ENCODE results near the gene RPS6KA5. TPM values are rescaled to one million over a fixed set of nuclear protein-coding genes. Genes with fewer than 3 reads are reported as not detected.

The RPS6KA5 gene
- total RNA-seq, 1 donor from 2014 or later, result 3.1 TPM

DNA sequence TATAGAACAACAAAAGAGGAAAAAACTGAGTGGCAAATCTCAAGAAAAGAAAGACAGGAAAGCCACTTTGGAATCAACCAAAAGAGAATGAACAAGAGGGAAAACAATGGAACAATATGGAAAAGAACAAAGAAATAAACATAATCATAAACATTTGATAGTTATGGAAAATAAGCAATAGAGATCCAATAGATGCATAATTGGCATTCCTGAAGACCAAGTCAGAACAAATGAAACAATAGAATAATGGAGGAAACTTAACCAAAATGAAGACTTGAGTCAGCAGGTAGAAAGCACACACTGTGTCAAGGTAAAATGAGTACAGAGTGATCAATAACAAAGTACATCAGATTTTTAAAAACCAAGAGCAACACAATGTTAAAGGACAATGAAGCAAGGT lies 10.1 kb upstream of the RPS6KA5 start:
- Histone ChIP-seq H3K4me3 (ENCODE audit: low read length in 3 of 3) (no peak overlapping the region), H3K4me1 (ENCODE audit: control insufficient read depth in 3 of 3, insufficient read depth in 3 of 3, low read length in 3 of 3) (peaks cover 0 to 3% (median under 1%) of the 10 kb centered on the region in 3 donors), H3K9me3 (ENCODE audit: control insufficient read depth in 3 of 3, low read length in 3 of 3) (no peaks in the 10 kb centered on the region), H3K9ac (ENCODE audit: low read depth in 1 of 3, low read length in 3 of 3) (no peak overlapping the region), H3K27ac (ENCODE audit: low read depth, low read length) (no peak overlapping the region), H3K36me3 (ENCODE audit: control insufficient read depth in 3 of 3, insufficient read depth in 3 of 3, low read length in 3 of 3) (no peaks in the 10 kb centered on the region), H3K27me3 (ENCODE audit: control insufficient read depth in 3 of 3, insufficient read depth in 3 of 3, low read length in 3 of 3) (no peaks in the 10 kb centered on the region)

DNA sequence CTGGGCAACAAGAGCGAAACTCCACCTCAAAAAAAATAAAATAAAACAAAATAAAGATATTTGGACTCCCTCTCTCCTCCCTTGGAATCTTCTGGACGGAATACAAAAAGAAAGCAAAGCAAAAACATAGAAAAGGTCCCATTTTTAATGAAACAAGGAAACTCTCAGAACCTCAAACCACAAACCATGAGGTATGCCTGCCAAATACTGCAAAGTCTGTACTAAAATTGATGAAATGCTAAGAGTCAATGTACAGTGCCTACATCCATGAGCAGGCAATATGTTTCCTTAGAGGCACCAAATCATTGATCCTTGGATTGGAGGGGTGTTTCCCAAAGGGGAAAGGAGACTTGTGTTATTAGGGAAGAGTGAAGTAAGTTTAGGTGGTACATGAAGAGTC lies 8.2 kb upstream of the RPS6KA5 start:
- Histone ChIP-seq H3K36me3 (ENCODE audit: control insufficient read depth in 3 of 3, insufficient read depth in 3 of 3, low read length in 3 of 3) (no peaks in the 10 kb centered on the region), H3K9me3 (ENCODE audit: control insufficient read depth in 3 of 3, low read length in 3 of 3) (no peaks in the 10 kb centered on the region), H3K4me1 (ENCODE audit: control insufficient read depth in 3 of 3, insufficient read depth in 3 of 3, low read length in 3 of 3) (peaks cover 3 to 8% (median 4%) of the 10 kb centered on the region in 3 donors), H3K27ac (ENCODE audit: low read depth, low read length) (no peak overlapping the region), H3K4me3 (ENCODE audit: low read length in 3 of 3) (no peak overlapping the region), H3K9ac (ENCODE audit: low read depth in 1 of 3, low read length in 3 of 3) (no peak overlapping the region), H3K27me3 (ENCODE audit: control insufficient read depth in 3 of 3, insufficient read depth in 3 of 3, low read length in 3 of 3) (no peaks in the 10 kb centered on the region)

DNA sequence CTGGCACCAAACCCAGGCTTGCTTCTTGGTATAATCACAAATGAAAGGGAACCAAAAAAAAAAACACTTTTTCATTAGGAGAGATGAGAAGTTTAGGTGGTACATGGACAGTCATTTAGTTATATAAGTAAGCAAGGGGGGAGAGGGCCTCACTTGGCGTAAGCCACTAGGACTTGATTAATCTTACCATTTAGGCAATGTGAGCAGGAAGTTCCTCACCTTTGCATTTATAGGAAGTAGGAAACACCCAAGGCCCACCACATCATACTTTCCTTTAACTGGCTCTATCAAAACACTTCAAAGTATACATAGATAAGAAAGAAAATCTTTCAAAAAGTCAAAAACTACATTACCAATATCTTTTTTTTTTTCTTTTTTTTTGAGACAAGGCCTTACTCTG lies 6.7 kb upstream of the RPS6KA5 start:
- H3K36me3 ChIP-seq (ENCODE audit: control insufficient read depth in 3 of 3, insufficient read depth in 3 of 3, low read length in 3 of 3), result no peaks in the 10 kb centered on the region
- H3K4me1 ChIP-seq (ENCODE audit: control insufficient read depth in 3 of 3, insufficient read depth in 3 of 3, low read length in 3 of 3), result peaks cover 3 to 8% (median 4%) of the 10 kb centered on the region in 3 donors
- H3K27me3 ChIP-seq (ENCODE audit: control insufficient read depth in 3 of 3, insufficient read depth in 3 of 3, low read length in 3 of 3), result no peaks in the 10 kb centered on the region
- H3K9ac ChIP-seq (ENCODE audit: low read depth in 1 of 3, low read length in 3 of 3), result no peak overlapping the region
- H3K9me3 ChIP-seq (ENCODE audit: control insufficient read depth in 3 of 3, low read length in 3 of 3), result no peaks in the 10 kb centered on the region
- H3K4me3 ChIP-seq (ENCODE audit: low read length in 3 of 3), result no peak overlapping the region
- no peak overlapping the region for H3K27ac ChIP-seq (ENCODE audit: low read depth, low read length)

DNA sequence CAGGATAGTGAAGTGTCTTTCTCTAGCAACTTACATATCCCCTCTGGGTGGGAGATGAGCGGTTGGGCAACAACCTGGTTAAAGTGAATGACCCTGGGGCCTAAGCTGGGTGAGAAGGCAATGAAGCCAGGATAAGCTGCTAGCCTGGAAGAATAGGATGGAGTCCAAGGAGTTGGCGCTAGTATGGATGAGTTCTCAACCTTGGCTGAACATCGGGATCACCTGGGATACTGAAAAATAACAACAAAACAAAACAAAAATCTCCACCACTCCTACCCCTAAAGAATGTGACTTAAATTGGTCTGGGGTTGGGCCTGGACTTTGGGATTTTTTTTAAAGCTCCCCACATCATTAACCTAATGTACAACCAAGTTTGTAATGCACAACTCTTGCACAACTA lies 4.8 kb upstream of the RPS6KA5 start:
- Histone ChIP-seq H3K9me3 (ENCODE audit: control insufficient read depth in 3 of 3, low read length in 3 of 3) (no peaks in the 10 kb centered on the region), H3K4me1 (ENCODE audit: control insufficient read depth in 3 of 3, insufficient read depth in 3 of 3, low read length in 3 of 3) (peaks cover 7 to 14% (median 8%) of the 10 kb centered on the region in 3 donors), H3K27me3 (ENCODE audit: control insufficient read depth in 3 of 3, insufficient read depth in 3 of 3, low read length in 3 of 3) (no peaks in the 10 kb centered on the region), H3K27ac (ENCODE audit: low read depth, low read length) (peak overlapping the region; percentile 44), H3K9ac (ENCODE audit: low read depth in 1 of 3, low read length in 3 of 3) (no peak overlapping the region), H3K4me3 (ENCODE audit: low read length in 3 of 3) (no peak overlapping the region), H3K36me3 (ENCODE audit: control insufficient read depth in 3 of 3, insufficient read depth in 3 of 3, low read length in 3 of 3) (no peaks in the 10 kb centered on the region)

DNA sequence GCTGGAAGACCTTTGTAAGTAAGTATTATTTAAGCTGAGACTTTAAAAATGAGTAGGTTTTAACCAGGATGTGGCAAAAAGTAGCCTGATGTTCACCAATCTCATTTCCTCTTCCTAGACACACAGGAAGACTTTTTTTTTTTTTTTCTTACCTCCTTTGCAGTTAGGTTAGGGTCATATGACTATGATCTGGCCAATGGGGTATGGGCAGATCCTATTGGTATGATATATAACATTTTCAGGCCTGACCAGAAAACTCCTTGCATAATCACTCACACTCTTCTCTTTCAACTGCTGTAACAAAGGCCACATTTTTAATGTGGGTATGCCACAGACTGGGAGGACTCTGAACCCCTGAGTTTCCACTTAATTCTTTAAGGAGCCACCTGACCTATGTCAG lies 2.7 kb upstream of the RPS6KA5 start:
- Histone ChIP-seq H3K9ac (ENCODE audit: low read depth in 1 of 3, low read length in 3 of 3) (no peak overlapping the region), H3K4me1 (ENCODE audit: control insufficient read depth in 3 of 3, insufficient read depth in 3 of 3, low read length in 3 of 3) (peaks cover 13 to 19% (median 16%) of the 10 kb centered on the region in 3 donors), H3K9me3 (ENCODE audit: control insufficient read depth in 3 of 3, low read length in 3 of 3) (no peaks in the 10 kb centered on the region), H3K36me3 (ENCODE audit: control insufficient read depth in 3 of 3, insufficient read depth in 3 of 3, low read length in 3 of 3) (no peaks in the 10 kb centered on the region), H3K27me3 (ENCODE audit: control insufficient read depth in 3 of 3, insufficient read depth in 3 of 3, low read length in 3 of 3) (no peaks in the 10 kb centered on the region), H3K4me3 (ENCODE audit: low read length in 3 of 3) (no peak overlapping the region), H3K27ac (ENCODE audit: low read depth, low read length) (no peak overlapping the region)

DNA sequence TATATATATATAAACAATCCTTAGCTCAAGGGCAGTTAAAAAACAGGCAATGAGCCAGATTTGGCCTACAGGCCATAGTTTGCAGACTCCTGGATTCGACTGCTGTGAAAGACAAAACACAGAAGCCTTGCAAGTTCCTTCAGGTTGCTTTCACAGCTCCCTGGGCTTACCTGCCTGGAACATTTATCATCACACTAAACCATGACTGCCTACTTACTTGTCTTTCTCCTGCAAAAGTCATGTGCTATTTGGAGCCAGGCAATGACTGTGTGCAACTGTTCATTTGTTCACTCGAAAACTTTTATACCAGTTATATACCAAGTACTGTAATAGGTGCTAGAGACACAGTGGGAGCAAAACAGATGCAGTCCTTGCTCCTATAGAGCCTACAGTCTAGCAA lies 2.2 kb upstream of the RPS6KA5 start:
- no peak overlapping the region for H3K4me3 ChIP-seq (ENCODE audit: low read length in 3 of 3)
- no peaks in the 10 kb centered on the region for H3K9me3 ChIP-seq (ENCODE audit: control insufficient read depth in 3 of 3, low read length in 3 of 3)
- H3K27me3 ChIP-seq (ENCODE audit: control insufficient read depth in 3 of 3, insufficient read depth in 3 of 3, low read length in 3 of 3), result no peaks in the 10 kb centered on the region
- no peaks in the 10 kb centered on the region for H3K36me3 ChIP-seq (ENCODE audit: control insufficient read depth in 3 of 3, insufficient read depth in 3 of 3, low read length in 3 of 3)
- H3K27ac ChIP-seq (ENCODE audit: low read depth, low read length), result no peak overlapping the region
- peaks cover 15 to 19% (median 17%) of the 10 kb centered on the region in 3 donors for H3K4me1 ChIP-seq (ENCODE audit: control insufficient read depth in 3 of 3, insufficient read depth in 3 of 3, low read length in 3 of 3)
- H3K9ac ChIP-seq (ENCODE audit: low read depth in 1 of 3, low read length in 3 of 3), result no peak overlapping the region

DNA sequence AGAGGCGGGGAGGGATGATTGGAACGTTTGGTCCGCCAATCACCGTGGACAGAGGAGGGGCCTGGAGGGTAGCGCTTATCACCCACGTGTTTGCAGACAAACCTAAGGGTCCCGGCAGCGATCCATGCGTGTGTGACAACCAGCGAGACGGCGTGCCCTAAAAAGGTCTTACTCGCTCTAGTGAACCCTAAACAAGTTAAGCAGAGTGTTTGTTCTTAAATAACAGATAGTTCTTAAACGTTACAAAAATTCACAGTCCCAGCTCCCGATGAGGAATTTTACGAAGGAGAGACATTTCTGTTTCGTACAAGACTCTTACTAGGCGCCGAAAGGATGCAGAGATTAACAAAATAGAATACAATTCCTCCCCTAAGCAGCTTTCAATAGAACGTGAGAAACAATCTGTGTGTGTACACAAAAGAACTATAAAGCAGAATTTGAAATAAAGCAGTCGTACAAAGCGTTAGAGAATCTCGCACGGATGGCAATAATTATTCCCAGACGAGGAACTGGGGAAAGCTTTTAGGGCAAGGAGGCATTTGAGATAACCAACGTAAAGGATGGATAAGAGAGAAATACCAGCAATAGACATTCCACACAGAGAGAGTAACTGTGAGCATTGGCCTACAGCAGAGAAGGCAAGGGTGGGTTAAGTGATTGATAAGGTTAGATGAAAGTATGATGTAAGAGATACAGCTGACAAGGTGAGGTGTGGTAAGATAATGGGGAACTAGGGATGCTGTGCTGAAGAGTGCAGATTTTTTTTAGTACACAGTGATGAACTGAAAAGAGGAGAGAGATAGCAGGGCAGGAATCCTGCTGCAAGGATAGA lies 831 bp upstream of the RPS6KA5 start:
- Histone ChIP-seq H3K27ac (ENCODE audit: low read depth, low read length) (peak overlapping the region; percentile 84), H3K4me1 (ENCODE audit: control insufficient read depth in 3 of 3, insufficient read depth in 3 of 3, low read length in 3 of 3) (peaks cover 16 to 19% (median 17%) of the 10 kb centered on the region in 3 donors), H3K9me3 (ENCODE audit: control insufficient read depth in 3 of 3, low read length in 3 of 3) (no peaks in the 10 kb centered on the region), H3K36me3 (ENCODE audit: control insufficient read depth in 3 of 3, insufficient read depth in 3 of 3, low read length in 3 of 3) (no peaks in the 10 kb centered on the region), H3K27me3 (ENCODE audit: control insufficient read depth in 3 of 3, insufficient read depth in 3 of 3, low read length in 3 of 3) (no peaks in the 10 kb centered on the region), H3K9ac (ENCODE audit: low read depth in 1 of 3, low read length in 3 of 3) (peak overlapping the region; percentile 77 to 85 (median 79)), H3K4me3 (ENCODE audit: low read length in 3 of 3) (peak overlapping the region; percentile 74 to 80 (median 78))

DNA sequence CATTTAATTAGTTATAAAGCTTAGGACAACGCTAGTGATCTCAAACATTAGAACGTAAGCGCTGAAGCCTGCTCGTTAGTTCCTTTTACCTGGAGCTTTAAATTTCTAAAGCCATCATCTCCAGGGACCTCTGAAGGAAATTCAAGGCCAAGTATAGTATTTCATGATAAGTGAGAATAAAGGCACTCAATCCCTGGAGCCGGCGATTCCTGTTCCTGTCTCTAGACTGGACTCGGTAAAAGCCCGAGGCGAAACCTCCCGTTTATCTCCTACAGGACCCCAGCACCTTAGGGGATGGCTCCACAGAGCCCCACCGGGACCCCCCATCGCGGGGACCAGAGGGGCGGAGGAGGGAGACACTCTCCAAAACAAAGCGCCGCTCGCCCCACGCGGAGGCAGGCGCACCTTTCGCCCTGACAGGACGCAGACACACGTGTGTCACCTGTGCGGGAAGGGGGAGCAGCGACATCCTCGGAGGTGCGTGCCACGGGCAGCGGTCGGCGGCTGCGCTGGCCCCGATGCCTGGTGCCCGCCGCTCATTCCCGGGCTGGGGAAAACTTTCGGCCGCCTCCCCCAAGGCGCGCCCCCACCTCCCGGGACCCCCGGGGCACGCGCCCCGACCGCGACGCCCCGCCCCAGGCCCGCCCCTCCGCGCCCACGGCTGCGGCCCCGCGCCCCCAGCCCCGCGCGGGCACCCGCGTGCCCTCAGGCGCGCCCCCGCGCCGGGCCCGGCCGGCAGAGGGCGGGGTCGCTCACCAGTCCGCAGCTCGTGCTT lies 678 bp downstream of the RPS6KA5 start:
- Histone ChIP-seq H3K4me3 (ENCODE audit: low read length in 3 of 3) (peak overlapping the region; percentile 79 to 94 (median 94)), H3K9me3 (ENCODE audit: control insufficient read depth in 3 of 3, low read length in 3 of 3) (no peaks in the 10 kb centered on the region), H3K27ac (ENCODE audit: low read depth, low read length) (peak overlapping the region; percentile 93), H3K4me1 (ENCODE audit: control insufficient read depth in 3 of 3, insufficient read depth in 3 of 3, low read length in 3 of 3) (peaks cover 11 to 14% (median 13%) of the 10 kb centered on the region in 3 donors), H3K9ac (ENCODE audit: low read depth in 1 of 3, low read length in 3 of 3) (peak overlapping the region; percentile 77 to 91 (median 90)), H3K27me3 (ENCODE audit: control insufficient read depth in 3 of 3, insufficient read depth in 3 of 3, low read length in 3 of 3) (no peaks in the 10 kb centered on the region), H3K36me3 (ENCODE audit: control insufficient read depth in 3 of 3, insufficient read depth in 3 of 3, low read length in 3 of 3) (no peaks in the 10 kb centered on the region)

DNA sequence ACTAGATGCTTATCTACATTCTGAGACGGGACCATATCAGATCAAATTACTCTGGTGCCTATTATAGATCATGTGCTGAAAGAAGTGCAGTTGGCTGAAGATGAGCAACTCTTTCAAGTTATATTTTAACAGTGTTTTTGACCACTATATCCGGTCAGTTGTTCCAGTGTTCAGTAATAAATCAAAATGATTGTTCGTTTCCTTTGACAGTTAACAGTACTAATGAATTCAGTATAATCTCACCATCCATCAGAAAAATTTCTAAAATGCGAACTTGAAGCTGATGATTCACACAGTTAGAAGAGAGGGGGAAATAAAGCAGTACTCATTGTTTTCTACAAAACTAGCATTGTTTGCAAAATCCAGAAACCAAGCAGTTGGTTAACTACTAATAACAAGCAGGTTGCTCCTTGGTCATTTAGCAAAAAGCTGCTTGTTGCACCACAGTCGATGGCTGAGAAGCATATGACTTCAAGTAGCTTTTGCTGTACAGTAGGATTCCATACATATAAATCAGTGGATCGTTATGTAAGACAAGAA lies 2.3 kb downstream of the RPS6KA5 start:
- Histone ChIP-seq H3K9me3 (ENCODE audit: control insufficient read depth in 3 of 3, low read length in 3 of 3) (no peaks in the 10 kb centered on the region), H3K4me1 (ENCODE audit: control insufficient read depth in 3 of 3, insufficient read depth in 3 of 3, low read length in 3 of 3) (peaks cover 11 to 14% (median 13%) of the 10 kb centered on the region in 3 donors), H3K27ac (ENCODE audit: low read depth, low read length) (no peak overlapping the region), H3K4me3 (ENCODE audit: low read length in 3 of 3) (no peak overlapping the region), H3K36me3 (ENCODE audit: control insufficient read depth in 3 of 3, insufficient read depth in 3 of 3, low read length in 3 of 3) (no peaks in the 10 kb centered on the region), H3K9ac (ENCODE audit: low read depth in 1 of 3, low read length in 3 of 3) (no peak overlapping the region), H3K27me3 (ENCODE audit: control insufficient read depth in 3 of 3, insufficient read depth in 3 of 3, low read length in 3 of 3) (no peaks in the 10 kb centered on the region)

DNA sequence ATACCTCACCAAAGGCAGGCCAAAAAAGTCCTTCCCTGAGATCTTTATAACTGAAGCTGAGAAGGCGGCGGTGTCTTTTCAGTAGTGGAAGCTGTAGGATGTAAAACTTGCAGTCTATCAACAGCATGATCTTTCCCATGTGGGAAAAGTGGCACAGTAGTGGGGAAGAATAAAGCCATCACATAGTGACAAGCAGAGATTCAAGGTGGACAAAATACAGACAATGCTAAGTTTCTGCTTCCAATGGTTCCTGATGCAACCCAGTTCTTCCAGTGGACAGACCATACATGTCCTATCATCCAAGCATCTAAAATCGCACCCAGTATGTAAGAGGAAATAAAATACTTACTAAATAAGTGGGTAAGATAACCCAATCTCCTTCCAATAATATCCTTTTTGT lies 4.1 kb downstream of the RPS6KA5 start:
- no peaks in the 10 kb centered on the region for H3K9me3 ChIP-seq (ENCODE audit: control insufficient read depth in 3 of 3, low read length in 3 of 3)
- H3K9ac ChIP-seq (ENCODE audit: low read depth in 1 of 3, low read length in 3 of 3), result no peak overlapping the region
- no peaks in the 10 kb centered on the region for H3K36me3 ChIP-seq (ENCODE audit: control insufficient read depth in 3 of 3, insufficient read depth in 3 of 3, low read length in 3 of 3)
- no peak overlapping the region for H3K27ac ChIP-seq (ENCODE audit: low read depth, low read length)
- H3K27me3 ChIP-seq (ENCODE audit: control insufficient read depth in 3 of 3, insufficient read depth in 3 of 3, low read length in 3 of 3), result no peaks in the 10 kb centered on the region
- H3K4me1 ChIP-seq (ENCODE audit: control insufficient read depth in 3 of 3, insufficient read depth in 3 of 3, low read length in 3 of 3), result peaks cover 6 to 11% (median 10%) of the 10 kb centered on the region in 3 donors
- H3K4me3 ChIP-seq (ENCODE audit: low read length in 3 of 3), result no peak overlapping the region
